Liver (tissue), 9 donors: ENCODE data around the gene GTF3C4. TPM values are rescaled to one million over a fixed set of nuclear protein-coding genes. Genes with fewer than 3 reads are reported as not detected.

ENCODE experiments used
- DNase-seq: peaks from one replicate; pipeline ENCODE4 v3.0.0-alpha.2; 2017; ENCODE audit warnings: low spot score
- H3K27ac ChIP-seq, 2 donors: one replicate each; pipeline ENCODE4 v1.7.0; 2013; ENCODE audit warnings: inconsistent platforms in 2 of 2, low read length in 2 of 2, control low read depth in 1 of 2, low read depth in 1 of 2, mild to moderate bottlenecking in 1 of 2
- H3K27me3 ChIP-seq, 4 donors: one replicate each; pipeline versions ENCODE4 v1.6.1 to v1.7.0; 2013; ENCODE audit warnings: low read length in 3 of 4, inconsistent platforms in 1 of 4, mild to moderate bottlenecking in 1 of 4, moderate library complexity in 1 of 4; ENCODE audit not compliant: control insufficient read depth in 4 of 4, insufficient read depth in 4 of 4
- H3K36me3 ChIP-seq, 4 donors: one replicate each; pipeline versions ENCODE4 v1.6.1 to v1.7.0; 2013; ENCODE audit warnings: low read length in 3 of 4, mild to moderate bottlenecking in 3 of 4, low read depth in 1 of 4, moderate library complexity in 1 of 4; ENCODE audit not compliant: control insufficient read depth in 4 of 4, insufficient read depth in 3 of 4
- H3K4me1 ChIP-seq, 4 donors: one replicate each; pipeline versions ENCODE4 v1.6.1 to v1.7.0; 2013; ENCODE audit warnings: low read length in 3 of 4, mild to moderate bottlenecking in 3 of 4, moderate library complexity in 1 of 4; ENCODE audit not compliant: control insufficient read depth in 4 of 4, insufficient read depth in 4 of 4
- H3K4me3 ChIP-seq, 3 donors: one replicate each; pipeline versions ENCODE4 v1.6.1 to v1.7.0; 2013; ENCODE audit warnings: low read length in 3 of 3, control low read depth in 1 of 3, low read depth in 1 of 3, mild to moderate bottlenecking in 1 of 3
- H3K9ac ChIP-seq, 2 donors: one replicate each; pipeline ENCODE4 v1.7.0; 2013; ENCODE audit warnings: low read length in 2 of 2, mild to moderate bottlenecking in 2 of 2, moderate library complexity in 2 of 2, control low read depth in 1 of 2, low read depth in 1 of 2
- H3K9me3 ChIP-seq, 4 donors: one replicate each; pipeline versions ENCODE4 v1.6.1 to v1.7.0; 2013; ENCODE audit warnings: low read length in 3 of 4; ENCODE audit not compliant: control insufficient read depth in 4 of 4
- EGR1 ChIP-seq, 2 donors: IDR thresholded peaks; 2 replicates each; pipeline ENCODE4 v1.6.1; 2016 to 2018; ENCODE audit warnings: antibody characterized with exemption in 2 of 2, low read depth in 2 of 2
- FOXA1 ChIP-seq: IDR thresholded peaks from 2 replicates; pipeline ENCODE4 v1.6.1; 2016; ENCODE audit warnings: antibody characterized with exemption
- FOXA2 ChIP-seq: IDR thresholded peaks from 2 replicates; pipeline ENCODE4 v1.6.1; 2016; ENCODE audit warnings: antibody characterized with exemption
- HNF4A ChIP-seq, 2 donors: conservative IDR thresholded peaks; 2 replicates each; pipeline ENCODE4 v1.6.1; 2016; ENCODE audit warnings: antibody characterized with exemption in 2 of 2, mild to moderate bottlenecking in 2 of 2
- HNF4G ChIP-seq: IDR thresholded peaks from 2 replicates; pipeline ENCODE4 v1.6.1; 2016; ENCODE audit warnings: antibody characterized with exemption
- NR2F2 ChIP-seq: IDR thresholded peaks from 2 replicates; pipeline ENCODE4 v1.6.1; 2016; ENCODE audit warnings: antibody characterized with exemption
- SP1 ChIP-seq: IDR thresholded peaks from 2 replicates; pipeline ENCODE4 v1.6.1; 2018; ENCODE audit warnings: antibody characterized with exemption, mild to moderate bottlenecking
- TAF1 ChIP-seq: conservative IDR thresholded peaks from 2 replicates; pipeline ENCODE4 v1.6.1; 2016; ENCODE audit warnings: antibody characterized with exemption, mild to moderate bottlenecking
- YY1 ChIP-seq: IDR thresholded peaks from 2 replicates; pipeline ENCODE4 v1.6.1; 2016; ENCODE audit warnings: antibody characterized with exemption, mild to moderate bottlenecking
- WGBS: extraction: QIAGEN DNeasy Blood & Tissue Kit; methylation state at CpG from one replicate; pipeline ENCODE4 v1.1.7; 2013; 5-methylcytosine and 5-hydroxymethylcytosine counted together
- polyA plus RNA-seq, 2 donors: library from polyadenylated mRNA; stranded (reverse) in 1 of 2; unstranded in 1 of 2; fragments of 200-250 nt in 1 of 2; fragments of >200 nt in 1 of 2; fragmentation: Nextera tagmentation in 1 of 2; extraction: Ambion mirVana in 1 of 2; gene quantifications; one replicate each; pipeline versions ENCODE4 v1.2.1 to v1.2.3, GENCODE V29; 2013 to 2015
- total RNA-seq, 2 donors: library from RNA; depleted of rRNA; stranded (reverse); fragments of >200 nt; gene quantifications; one replicate each; pipeline ENCODE4 v1.2.3, GENCODE V29; 2014
- TF ChIP-seq, protein P1 (sequence below): IDR thresholded peaks from 2 replicates; pipeline ENCODE4 v1.6.1; 2016; ENCODE audit warnings: antibody characterized with exemption
- TF ChIP-seq, protein P2 (sequence below): IDR thresholded peaks from 2 replicates; pipeline ENCODE4 v1.6.1; 2016; ENCODE audit warnings: antibody characterized with exemption
- TF ChIP-seq, protein P3 (sequence below): IDR thresholded peaks from 2 replicates; pipeline ENCODE4 v1.6.1; 2016; ENCODE audit warnings: antibody characterized with exemption, mild to moderate bottlenecking
- TF ChIP-seq, protein P4 (sequence below): IDR thresholded peaks from 2 replicates; pipeline ENCODE4 v1.6.1; 2016; ENCODE audit warnings: antibody characterized with exemption
- donor health status: healthy.
- donor health status: healthy.
- donor health status: healthy.
- donor health status: healthy.
- donor health status: healthy.

The GTF3C4 gene
- total and polyA plus RNA-seq, 4 donors: 1.4 to 7.2 (median 5.0) TPM

DNA sequence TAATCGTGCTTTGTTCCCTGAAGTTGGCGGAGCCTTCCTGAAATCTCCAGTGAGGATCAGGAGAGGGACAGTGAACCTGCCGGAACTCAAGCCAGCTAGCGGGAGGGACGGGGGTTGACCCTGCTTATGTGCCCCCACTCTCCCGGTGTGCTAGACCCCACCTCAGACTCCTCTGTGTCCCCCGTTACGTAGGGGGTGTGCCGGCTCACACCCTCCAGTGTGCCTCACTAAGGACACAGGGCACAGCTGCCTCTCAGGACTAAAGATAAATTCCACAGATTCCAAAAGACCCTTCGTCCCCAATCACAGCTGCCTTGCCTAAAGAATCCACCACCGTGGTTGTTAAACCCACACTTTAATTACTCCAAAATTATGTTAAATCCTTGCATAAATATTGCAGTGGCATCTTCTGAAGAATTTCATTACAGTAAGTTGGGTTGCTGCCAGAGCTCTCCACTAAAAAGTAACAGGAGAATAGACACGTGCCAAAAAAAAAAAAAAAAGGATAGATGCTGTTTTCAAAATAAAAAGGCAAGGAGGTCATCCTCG, 73.7 kb downstream of the GTF3C4 start:
- peaks cover 3 to 20% (median 12%) of the 10 kb centered on the region in 4 donors for H3K27me3 ChIP-seq
- no peaks in the 10 kb centered on the region for H3K9me3 ChIP-seq
- TF ChIP-seq SP1 (no peak), HNF4G (no peak), HNF4A (conservative IDR thresholded peaks at IDR 0.05) (no peak), NR2F2 (no peak), TAF1 (no peak), YY1 (no peak), FOXA1 (no peak), EGR1 (IDR thresholded peaks at IDR 0.05; ENCODE audit: low read depth in 2 of 2) (no peak), FOXA2 (no peak)
- TF ChIP-seq, protein P1, sequence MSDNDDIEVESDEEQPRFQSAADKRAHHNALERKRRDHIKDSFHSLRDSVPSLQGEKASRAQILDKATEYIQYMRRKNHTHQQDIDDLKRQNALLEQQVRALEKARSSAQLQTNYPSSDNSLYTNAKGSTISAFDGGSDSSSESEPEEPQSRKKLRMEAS: no peak
- TF ChIP-seq, protein P2, sequence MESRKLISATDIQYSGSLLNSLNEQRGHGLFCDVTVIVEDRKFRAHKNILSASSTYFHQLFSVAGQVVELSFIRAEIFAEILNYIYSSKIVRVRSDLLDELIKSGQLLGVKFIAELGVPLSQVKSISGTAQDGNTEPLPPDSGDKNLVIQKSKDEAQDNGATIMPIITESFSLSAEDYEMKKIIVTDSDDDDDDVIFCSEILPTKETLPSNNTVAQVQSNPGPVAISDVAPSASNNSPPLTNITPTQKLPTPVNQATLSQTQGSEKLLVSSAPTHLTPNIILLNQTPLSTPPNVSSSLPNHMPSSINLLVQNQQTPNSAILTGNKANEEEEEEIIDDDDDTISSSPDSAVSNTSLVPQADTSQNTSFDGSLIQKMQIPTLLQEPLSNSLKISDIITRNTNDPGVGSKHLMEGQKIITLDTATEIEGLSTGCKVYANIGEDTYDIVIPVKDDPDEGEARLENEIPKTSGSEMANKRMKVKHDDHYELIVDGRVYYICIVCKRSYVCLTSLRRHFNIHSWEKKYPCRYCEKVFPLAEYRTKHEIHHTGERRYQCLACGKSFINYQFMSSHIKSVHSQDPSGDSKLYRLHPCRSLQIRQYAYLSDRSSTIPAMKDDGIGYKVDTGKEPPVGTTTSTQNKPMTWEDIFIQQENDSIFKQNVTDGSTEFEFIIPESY: no peak
- TF ChIP-seq, protein P3, sequence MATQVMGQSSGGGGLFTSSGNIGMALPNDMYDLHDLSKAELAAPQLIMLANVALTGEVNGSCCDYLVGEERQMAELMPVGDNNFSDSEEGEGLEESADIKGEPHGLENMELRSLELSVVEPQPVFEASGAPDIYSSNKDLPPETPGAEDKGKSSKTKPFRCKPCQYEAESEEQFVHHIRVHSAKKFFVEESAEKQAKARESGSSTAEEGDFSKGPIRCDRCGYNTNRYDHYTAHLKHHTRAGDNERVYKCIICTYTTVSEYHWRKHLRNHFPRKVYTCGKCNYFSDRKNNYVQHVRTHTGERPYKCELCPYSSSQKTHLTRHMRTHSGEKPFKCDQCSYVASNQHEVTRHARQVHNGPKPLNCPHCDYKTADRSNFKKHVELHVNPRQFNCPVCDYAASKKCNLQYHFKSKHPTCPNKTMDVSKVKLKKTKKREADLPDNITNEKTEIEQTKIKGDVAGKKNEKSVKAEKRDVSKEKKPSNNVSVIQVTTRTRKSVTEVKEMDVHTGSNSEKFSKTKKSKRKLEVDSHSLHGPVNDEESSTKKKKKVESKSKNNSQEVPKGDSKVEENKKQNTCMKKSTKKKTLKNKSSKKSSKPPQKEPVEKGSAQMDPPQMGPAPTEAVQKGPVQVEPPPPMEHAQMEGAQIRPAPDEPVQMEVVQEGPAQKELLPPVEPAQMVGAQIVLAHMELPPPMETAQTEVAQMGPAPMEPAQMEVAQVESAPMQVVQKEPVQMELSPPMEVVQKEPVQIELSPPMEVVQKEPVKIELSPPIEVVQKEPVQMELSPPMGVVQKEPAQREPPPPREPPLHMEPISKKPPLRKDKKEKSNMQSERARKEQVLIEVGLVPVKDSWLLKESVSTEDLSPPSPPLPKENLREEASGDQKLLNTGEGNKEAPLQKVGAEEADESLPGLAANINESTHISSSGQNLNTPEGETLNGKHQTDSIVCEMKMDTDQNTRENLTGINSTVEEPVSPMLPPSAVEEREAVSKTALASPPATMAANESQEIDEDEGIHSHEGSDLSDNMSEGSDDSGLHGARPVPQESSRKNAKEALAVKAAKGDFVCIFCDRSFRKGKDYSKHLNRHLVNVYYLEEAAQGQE: no peak
- TF ChIP-seq, protein P4, sequence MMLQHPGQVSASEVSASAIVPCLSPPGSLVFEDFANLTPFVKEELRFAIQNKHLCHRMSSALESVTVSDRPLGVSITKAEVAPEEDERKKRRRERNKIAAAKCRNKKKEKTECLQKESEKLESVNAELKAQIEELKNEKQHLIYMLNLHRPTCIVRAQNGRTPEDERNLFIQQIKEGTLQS: no peak

More for the DNA sequence above, 73.7 kb downstream of the GTF3C4 start:
- Histone ChIP-seq H3K4me1 (no peaks in the 10 kb centered on the region), H3K36me3 (no peaks in the 10 kb centered on the region), H3K27ac (no peak overlapping the region), H3K4me3 (no peak overlapping the region), H3K9ac (no peak overlapping the region)
- WGBS: 50% methylated on average over 13 of the region's 13 CpGs
- DNase-seq: no peak

Other genes with a start within 250 kb of the GTF3C4 start
- not detected for gene BARHL1, start 87.9 kb upstream of the GTF3C4 start, total RNA-seq
- gene BARHL1, start 87.9 kb upstream of the GTF3C4 start, polyA plus RNA-seq: not detected
- gene DDX31, start 481 bp upstream of the GTF3C4 start, total RNA-seq: 1 to 10 TPM; 4.0 to 9.6 TPM
- 1 to 10 TPM; 2.5 to 5.0 TPM for gene DDX31, start 481 bp upstream of the GTF3C4 start, polyA plus RNA-seq
- gene AK8, start 207.8 kb downstream of the GTF3C4 start, total RNA-seq: under 1 TPM; 0.08 to 0.14 TPM
- under 1 TPM; 0.07 to 0.26 TPM for gene AK8, start 207.8 kb downstream of the GTF3C4 start, polyA plus RNA-seq
- under 1 TPM; 0.67 to 0.84 TPM for gene SPACA9, start 208.4 kb downstream of the GTF3C4 start, total RNA-seq
- gene SPACA9, start 208.4 kb downstream of the GTF3C4 start, polyA plus RNA-seq: 1 to 10 TPM; 1.1 to 1.3 TPM